Stimulated activated naive CD4-positive, alpha-beta T cell treated with Interleukin-2 at 50 U/mL for 16 hours (primary cell): ENCODE data around the gene CLIC3.

ENCODE experiments used
- DNase-seq: peaks from one replicate; lab custom pipeline; 2025; lab: John Stamatoyannopoulos, UW

The CLIC3 gene

GRCh38 chr9:137000177-137000930 lies 4.0 kb upstream of the CLIC3 start:
- DNase-seq: peak; percentile 29

GRCh38 chr9:136997830-136998234 lies 1.5 kb upstream of the CLIC3 start:
- DNase-seq: no peak

- no peak for DNase-seq
Measured at GRCh38 chr9:136997371-136997770, 1.0 kb upstream of the CLIC3 start.

GRCh38 chr9:136995772-136996311 lies 526 bp downstream of the CLIC3 start:
- no peak for DNase-seq

GRCh38 chr9:136995362-136995761 lies 1.0 kb downstream of the CLIC3 start:
- DNase-seq: no peak

- DNase-seq: no peak
Measured at GRCh38 chr9:136994888-136995230, 1.5 kb downstream of the CLIC3 start.

- no peak for DNase-seq
Measured at GRCh38 chr9:136994180-136994887, 2.0 kb downstream of the CLIC3 start.

- DNase-seq: no peak
Measured at GRCh38 chr9:136992819-136993369, 3.5 kb downstream of the CLIC3 start.

- DNase-seq: peak; percentile 90
Measured at GRCh38 chr9:136991993-136992818, 4.2 kb downstream of the CLIC3 start, which contains the start of gene PAXX. TSS of gene PAXX (plus strand) at chr9:136992422. CDS start at chr9:136992444, 22 bp downstream.

- DNase-seq: no peak
Measured at GRCh38 chr9:136990242-136990911, 6.0 kb downstream of the CLIC3 start.

- no peak for DNase-seq
Measured at GRCh38 chr9:136988872-136989271, 7.5 kb downstream of the CLIC3 start.

- DNase-seq: no peak
Measured at GRCh38 chr9:136985853-136986252, 10.5 kb downstream of the CLIC3 start.

- no peak for DNase-seq
Measured at GRCh38 chr9:136985027-136985602, 11.3 kb downstream of the CLIC3 start.

GRCh38 chr9:136984464-136985026 lies 11.8 kb downstream of the CLIC3 start:
- DNase-seq: no peak

- no peak for DNase-seq
Measured at GRCh38 chr9:136983656-136984314, 12.6 kb downstream of the CLIC3 start.

GRCh38 chr9:136983167-136983566 lies 13.2 kb downstream of the CLIC3 start:
- DNase-seq: no peak

- DNase-seq: no peak
Measured at GRCh38 chr9:136982232-136983051, 13.9 kb downstream of the CLIC3 start, which contains the start of gene LCNL1. TSS of gene LCNL1 (plus strand) at chr9:136982993. CDS start at chr9:136983587, 594 bp downstream.

GRCh38 chr9:136981588-136982231 lies 14.7 kb downstream of the CLIC3 start:
- no peak for DNase-seq
